CD14-positive monocyte (primary cell): ENCODE data around the gene NCMAP. TPM values are rescaled to one million over a fixed set of nuclear protein-coding genes. Genes with fewer than 3 reads are reported as not detected.

Source experiments
- DNase-seq, 3 donors: peaks; one replicate each; pipeline ENCODE4 v3.0.0-alpha.2; 2011 to 2022
- H2AFZ ChIP-seq: 2 replicates; pipeline ENCODE4 v1.6.0; 2012; ENCODE audit warnings: mild to moderate bottlenecking, low read depth, low read length, inconsistent platforms; ENCODE audit not compliant: insufficient read depth, poor library complexity, severe bottlenecking
- H3K27ac ChIP-seq, 2 donors: 1 replicate in 1 of 2; 2 replicates in 1 of 2; pipeline ENCODE4 v1.5.1; 2012 to 2013; ENCODE audit warnings: low read length in 2 of 2, control low read depth in 1 of 2, inconsistent platforms in 1 of 2, low read depth in 1 of 2, mild to moderate bottlenecking in 1 of 2
- H3K27me3 ChIP-seq, 2 donors: one replicate each; pipeline versions ENCODE4 v1.6.0 to v1.6.1; 2011 to 2013; ENCODE audit warnings: low read length in 2 of 2; ENCODE audit not compliant: control insufficient read depth in 2 of 2, insufficient read depth in 2 of 2
- H3K36me3 ChIP-seq, 2 donors: replicated peaks in 1 of 2; 1 replicate in 1 of 2; 2 replicates in 1 of 2; pipeline versions ENCODE4 v1.5.1 to v1.6.1; 2012 to 2013; ENCODE audit warnings: low read length in 2 of 2, control low read depth in 1 of 2, inconsistent platforms in 1 of 2, mild to moderate bottlenecking in 1 of 2; ENCODE audit not compliant: insufficient read depth in 2 of 2, control insufficient read depth in 1 of 2
- H3K4me1 ChIP-seq, 2 donors: 1 replicate in 1 of 2; 2 replicates in 1 of 2; pipeline versions ENCODE4 v1.5.1 to v1.6.1; 2012 to 2013; ENCODE audit warnings: low read length in 2 of 2, control low read depth in 1 of 2, inconsistent platforms in 1 of 2, mild to moderate bottlenecking in 1 of 2, moderate library complexity in 1 of 2; ENCODE audit not compliant: insufficient read depth in 2 of 2, control insufficient read depth in 1 of 2
- H3K4me2 ChIP-seq: replicated peaks from 2 replicates; pipeline ENCODE3; 2012; ENCODE audit warnings: low read length, moderate library complexity, mild to moderate bottlenecking; ENCODE audit not compliant: poor library complexity, severe bottlenecking; ENCODE audit errors: extremely low read depth
- H3K4me3 ChIP-seq, 3 experiments: fragments of 200-600 bp in 1 of 3; sonication (generic) in 1 of 3; replicated peaks in 1 of 3; 1 replicate in 2 of 3; 2 replicates in 1 of 3; pipeline ENCODE4 v1.5.1; 2011 to 2013; ENCODE audit warnings: low read length in 3 of 3, mild to moderate bottlenecking in 3 of 3, control low read depth in 2 of 3, low read depth in 2 of 3, inconsistent platforms in 1 of 3, moderate library complexity in 1 of 3
- H3K79me2 ChIP-seq: 2 replicates; pipeline ENCODE4 v1.6.0; 2012; ENCODE audit warnings: mild to moderate bottlenecking, control low read depth, inconsistent platforms, low read length, moderate library complexity; ENCODE audit not compliant: insufficient read depth
- H3K9ac ChIP-seq: 2 replicates; pipeline ENCODE4 v1.6.0; 2017; ENCODE audit warnings: low read length, mild to moderate bottlenecking; ENCODE audit not compliant: insufficient read depth, poor library complexity, severe bottlenecking
- H3K9me3 ChIP-seq, 2 donors: replicated peaks in 1 of 2; 1 replicate in 1 of 2; 2 replicates in 1 of 2; pipeline versions ENCODE4 v1.5.1 to v1.6.1; 2012 to 2013; ENCODE audit warnings: low read length in 2 of 2, control low read depth in 1 of 2; ENCODE audit not compliant: control insufficient read depth in 1 of 2, insufficient read depth in 1 of 2
- H4K20me1 ChIP-seq: 2 replicates; pipeline ENCODE4 v1.6.0; 2012; ENCODE audit warnings: mild to moderate bottlenecking, low read length, control low read depth, moderate library complexity; ENCODE audit not compliant: insufficient read depth
- H3K27ac Mint-ChIP-seq, 7 donors: one replicate each; pipeline ENCODE4 v1.8.0; 2020; ENCODE audit warnings: mild to moderate bottlenecking in 7 of 7, mixed read lengths in 7 of 7, moderate library complexity in 6 of 7, inconsistent platforms in 2 of 7
- H3K27me3 Mint-ChIP-seq, 3 donors: one replicate each; pipeline ENCODE4 v1.8.0; 2021 to 2022; ENCODE audit warnings: low read depth in 3 of 3, mild to moderate bottlenecking in 3 of 3, mixed read lengths in 3 of 3, moderate library complexity in 3 of 3, inconsistent platforms in 1 of 3
- H3K36me3 Mint-ChIP-seq, 2 donors: one replicate each; pipeline ENCODE4 v1.8.0; 2020; ENCODE audit warnings: mixed read lengths in 2 of 2, inconsistent platforms in 1 of 2, mild to moderate bottlenecking in 1 of 2
- H3K4me1 Mint-ChIP-seq: one replicate; pipeline ENCODE4 v1.8.0; 2020; ENCODE audit warnings: mild to moderate bottlenecking, mixed read lengths
- H3K4me3 Mint-ChIP-seq, 2 donors: one replicate each; pipeline ENCODE4 v1.8.0; 2020; ENCODE audit warnings: mild to moderate bottlenecking in 2 of 2, mixed read lengths in 2 of 2, moderate library complexity in 1 of 2
- H3K9me3 Mint-ChIP-seq, 7 donors: one replicate each; pipeline ENCODE4 v1.8.0; 2020 to 2022; ENCODE audit warnings: mixed read lengths in 7 of 7, mild to moderate bottlenecking in 6 of 7, moderate library complexity in 6 of 7, inconsistent platforms in 2 of 7
- WGBS: methylation state at CpG from one replicate; pipeline ENCODE4 v1.1.5; 2013; ENCODE audit warnings: missing lambda C conversion rate; ENCODE audit not compliant: insufficient coverage; 5-methylcytosine and 5-hydroxymethylcytosine counted together
- intact Hi-C, 2 donors: fragments of 100-400 bp; cut with micrococcal nuclease; formaldehyde crosslinking; loops; one replicate each; pipeline versions ENCODE4 v1.15.0 to v1.15.1; 2023
- polyA plus RNA-seq, 3 donors: library from polyadenylated mRNA; depleted of rRNA in 1 of 3; unstranded in 2 of 3; stranded (reverse) in 1 of 3; fragments of 300-500 nt in 2 of 3; fragments of >200 nt in 1 of 3; fragmentation: Illumina TruSeq in 2 of 3; gene quantifications; 1 replicate in 2 of 3; 2 replicates in 1 of 3; pipeline ENCODE4 v1.2.3, GENCODE V29; 2012 to 2021
- TF ChIP-seq, protein P1 (sequence below): fragments of 200-600 bp; IDR thresholded peaks from one replicate; pipeline ENCODE4 v1.8.0; 2022; ENCODE audit warnings: antibody characterized with exemption, mild to moderate bottlenecking

Gene NCMAP
- polyA plus RNA-seq, 3 donors = not detected

DNA sequence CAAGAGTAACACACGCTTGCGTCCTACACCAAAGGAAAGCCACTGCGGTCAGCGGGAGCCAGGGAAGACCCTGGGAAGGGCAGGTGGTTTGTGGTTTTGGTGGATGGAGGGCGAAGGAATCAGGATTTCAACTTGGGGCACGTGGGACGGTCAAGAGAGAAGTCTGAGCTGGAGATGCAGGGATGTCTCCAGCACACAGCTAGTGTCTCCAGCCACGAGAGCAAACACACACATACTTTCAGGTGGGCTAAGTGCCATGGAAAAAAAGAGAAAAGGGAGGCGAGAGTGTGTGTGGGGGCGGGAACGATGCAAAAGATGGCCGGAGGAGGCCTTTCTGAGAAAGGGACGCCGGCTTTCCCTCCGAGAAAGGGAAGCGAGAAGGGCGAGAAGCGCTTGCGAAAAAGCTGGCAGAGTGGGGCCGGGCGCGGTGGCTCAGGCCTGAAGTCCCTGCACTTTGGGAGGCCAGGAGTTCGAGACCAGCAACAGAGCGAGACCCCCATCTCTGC lies 85.8 kb downstream of the NCMAP start:
- Histone ChIP-seq H3K9ac (peak overlapping the region; percentile 90), H3K36me3 (peaks cover 15 to 18% of the 10 kb centered on the region in 2 donors), H4K20me1 (peaks cover 32% of the 10 kb centered on the region), H3K4me1 (peaks cover 14 to 26% of the 10 kb centered on the region in 2 donors), H3K9me3 (no peaks in the 10 kb centered on the region), H3K27ac (peak overlapping the region; percentile 94 to 95), H3K79me2 (peaks cover 36% of the 10 kb centered on the region), H3K27me3 (no peaks in the 10 kb centered on the region), H3K4me2 (peak overlapping the region; percentile 78), H3K4me3 (peak overlapping the region; percentile 31 to 94 (median 50)), H2AFZ (peak overlapping the region; percentile 74)
- peak; percentile 38 to 54 (median 45) for DNase-seq
- WGBS = 0% methylated on average over 10 of the region's 24 CpGs
- intact Hi-C loops = loop anchor here in 1 of 2 donors (5.0 to 10.0 kb wide), 4 partner anchors 449 to 1356 kb away; partner anchors contain the start of genes PAFAH2 and ZNF436
- Mint-ChIP-seq H3K36me3 (peaks cover 15 to 16% of the 10 kb centered on the region in 2 donors), H3K4me3 (peak overlapping the region; percentile 83 to 97), H3K27ac (peak overlapping the region; percentile 98 to 100 (median 99)), H3K27me3 (peaks cover 0 to 4% (median 1%) of the 10 kb centered on the region in 3 donors), H3K4me1 (peaks cover 28% of the 10 kb centered on the region), H3K9me3 (peaks cover 0 to 4% (median 0%) of the 10 kb centered on the region in 7 donors)
- TF ChIP-seq, protein P1, sequence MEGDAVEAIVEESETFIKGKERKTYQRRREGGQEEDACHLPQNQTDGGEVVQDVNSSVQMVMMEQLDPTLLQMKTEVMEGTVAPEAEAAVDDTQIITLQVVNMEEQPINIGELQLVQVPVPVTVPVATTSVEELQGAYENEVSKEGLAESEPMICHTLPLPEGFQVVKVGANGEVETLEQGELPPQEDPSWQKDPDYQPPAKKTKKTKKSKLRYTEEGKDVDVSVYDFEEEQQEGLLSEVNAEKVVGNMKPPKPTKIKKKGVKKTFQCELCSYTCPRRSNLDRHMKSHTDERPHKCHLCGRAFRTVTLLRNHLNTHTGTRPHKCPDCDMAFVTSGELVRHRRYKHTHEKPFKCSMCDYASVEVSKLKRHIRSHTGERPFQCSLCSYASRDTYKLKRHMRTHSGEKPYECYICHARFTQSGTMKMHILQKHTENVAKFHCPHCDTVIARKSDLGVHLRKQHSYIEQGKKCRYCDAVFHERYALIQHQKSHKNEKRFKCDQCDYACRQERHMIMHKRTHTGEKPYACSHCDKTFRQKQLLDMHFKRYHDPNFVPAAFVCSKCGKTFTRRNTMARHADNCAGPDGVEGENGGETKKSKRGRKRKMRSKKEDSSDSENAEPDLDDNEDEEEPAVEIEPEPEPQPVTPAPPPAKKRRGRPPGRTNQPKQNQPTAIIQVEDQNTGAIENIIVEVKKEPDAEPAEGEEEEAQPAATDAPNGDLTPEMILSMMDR = no peak

- Histone ChIP-seq H3K27me3 (no peaks in the 10 kb centered on the region), H3K4me1 (peaks cover 14 to 26% of the 10 kb centered on the region in 2 donors), H4K20me1 (peaks cover 43% of the 10 kb centered on the region), H3K27ac (peak within 1 kb of the TSS; percentile 94 to 95), H3K36me3 (peaks cover 25 to 28% of the 10 kb centered on the region in 2 donors), H3K4me2 (peak within 1 kb of the TSS; percentile 78), H3K9ac (peak within 1 kb of the TSS; percentile 97), H3K4me3 (peak within 1 kb of the TSS; percentile 94 to 95 (median 94)), H3K79me2 (peaks cover 46% of the 10 kb centered on the region), H3K9me3 (no peaks in the 10 kb centered on the region), H2AFZ (peak within 1 kb of the TSS; percentile 76)
- peaks cover 0 to 4% (median 0%) of the 10 kb centered on the region in 7 donors for H3K9me3 Mint-ChIP-seq
- WGBS = under 1% methylated on average over 95 of the region's 95 CpGs
- H3K27ac Mint-ChIP-seq = peak within 1 kb of the TSS; percentile 98 to 100 (median 99)
- peak within 1 kb of the TSS; percentile 83 to 97 for H3K4me3 Mint-ChIP-seq
- DNase-seq = peak; percentile 98 to 100 (median 100)
- H3K27me3 Mint-ChIP-seq = peaks cover 0 to 1% (median under 1%) of the 10 kb centered on the region in 3 donors
- intact Hi-C loops = loop anchor here in 1 of 2 donors (5.0 to 10.0 kb wide), 4 partner anchors 450 to 1355 kb away; partner anchors contain the start of genes PAFAH2 and ZNF436
- H3K36me3 Mint-ChIP-seq = peaks cover 25 to 26% of the 10 kb centered on the region in 2 donors
- peaks cover 28% of the 10 kb centered on the region for H3K4me1 Mint-ChIP-seq
- TF ChIP-seq, protein P1 = no peak
These were observed 86.8 kb downstream of the NCMAP start, which contains the start of gene SRRM1 for GRCh38 chr1:24642481-24643362. Gene SRRM1 (plus strand): TSS chr1:24643302. CDS start chr1:24643327, 25 bp downstream.
